Measurements from ENCODE around the gene ACAA1.

GRCh38 chr3:38152609-38153008 is 15.7 kb upstream of the ACAA1 start:
- TF ChIP-seq EP300 (IDR thresholded peaks at IDR 0.05) (no peak), CTCF (IDR thresholded peaks at IDR 0.05) (no peak), POLR2A (IDR thresholded peaks at IDR 0.05) (no peak)

Data from ovary (tissue), 3 donors.